Measurements from ENCODE around the gene MMP1.
A peak's percentile ranks its signal among the peaks of the same experiment; 100 is the strongest.

MMP1 gene

DNA sequence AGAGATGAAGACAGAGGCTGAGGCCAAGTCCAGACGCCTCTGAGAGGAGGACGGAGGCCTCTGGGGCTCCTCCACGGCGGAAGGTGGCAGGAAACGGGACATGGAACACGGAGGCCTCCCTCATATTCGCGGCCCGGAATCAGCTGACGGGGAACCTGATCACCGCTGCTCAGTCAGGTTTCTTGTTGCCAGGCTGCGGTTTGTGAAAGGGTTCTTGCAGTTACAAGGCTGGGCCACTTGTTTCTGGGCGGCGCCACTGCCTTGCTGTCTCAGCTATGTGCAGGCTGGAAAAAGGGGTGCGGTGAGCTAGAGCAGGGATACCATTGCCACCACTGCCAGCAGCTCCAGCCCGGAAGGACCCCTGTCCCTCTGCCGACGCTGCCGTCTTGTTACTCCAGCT, 10.0 kb upstream of the MMP1 start:
- TF ChIP-seq, protein P1, sequence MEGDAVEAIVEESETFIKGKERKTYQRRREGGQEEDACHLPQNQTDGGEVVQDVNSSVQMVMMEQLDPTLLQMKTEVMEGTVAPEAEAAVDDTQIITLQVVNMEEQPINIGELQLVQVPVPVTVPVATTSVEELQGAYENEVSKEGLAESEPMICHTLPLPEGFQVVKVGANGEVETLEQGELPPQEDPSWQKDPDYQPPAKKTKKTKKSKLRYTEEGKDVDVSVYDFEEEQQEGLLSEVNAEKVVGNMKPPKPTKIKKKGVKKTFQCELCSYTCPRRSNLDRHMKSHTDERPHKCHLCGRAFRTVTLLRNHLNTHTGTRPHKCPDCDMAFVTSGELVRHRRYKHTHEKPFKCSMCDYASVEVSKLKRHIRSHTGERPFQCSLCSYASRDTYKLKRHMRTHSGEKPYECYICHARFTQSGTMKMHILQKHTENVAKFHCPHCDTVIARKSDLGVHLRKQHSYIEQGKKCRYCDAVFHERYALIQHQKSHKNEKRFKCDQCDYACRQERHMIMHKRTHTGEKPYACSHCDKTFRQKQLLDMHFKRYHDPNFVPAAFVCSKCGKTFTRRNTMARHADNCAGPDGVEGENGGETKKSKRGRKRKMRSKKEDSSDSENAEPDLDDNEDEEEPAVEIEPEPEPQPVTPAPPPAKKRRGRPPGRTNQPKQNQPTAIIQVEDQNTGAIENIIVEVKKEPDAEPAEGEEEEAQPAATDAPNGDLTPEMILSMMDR (IDR thresholded peaks at IDR 0.05; ENCODE audit: insufficient read depth, missing control alignments) = peak; percentile 15
- no peak for FAIRE-seq
- no peak for DNase-seq (ENCODE audit: insufficient read length, low spot score)

DNA sequence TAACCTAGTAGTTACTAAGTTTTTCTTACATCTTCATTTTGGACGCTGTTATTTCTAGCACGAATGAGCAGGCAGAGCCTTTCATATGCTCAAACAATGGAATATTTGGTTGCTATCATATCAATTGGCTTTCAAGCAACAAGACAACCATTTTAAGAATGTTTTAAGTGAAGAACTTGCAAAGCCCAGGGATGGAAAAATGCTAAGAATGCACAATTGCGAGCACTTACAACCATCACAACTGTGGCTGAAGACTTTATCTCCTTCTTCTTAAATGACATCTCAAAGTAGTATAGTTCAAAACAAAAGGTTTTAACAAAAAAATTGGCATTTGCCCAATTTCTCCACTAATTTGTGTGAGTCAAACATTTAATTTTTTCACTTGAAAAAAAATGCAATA, 8.3 kb upstream of the MMP1 start:
- TF ChIP-seq, protein P1 (IDR thresholded peaks at IDR 0.05; ENCODE audit: insufficient read depth, missing control alignments) = no peak
- DNase-seq (ENCODE audit: insufficient read length, low spot score) = no peak
- FAIRE-seq = no peak

DNA sequence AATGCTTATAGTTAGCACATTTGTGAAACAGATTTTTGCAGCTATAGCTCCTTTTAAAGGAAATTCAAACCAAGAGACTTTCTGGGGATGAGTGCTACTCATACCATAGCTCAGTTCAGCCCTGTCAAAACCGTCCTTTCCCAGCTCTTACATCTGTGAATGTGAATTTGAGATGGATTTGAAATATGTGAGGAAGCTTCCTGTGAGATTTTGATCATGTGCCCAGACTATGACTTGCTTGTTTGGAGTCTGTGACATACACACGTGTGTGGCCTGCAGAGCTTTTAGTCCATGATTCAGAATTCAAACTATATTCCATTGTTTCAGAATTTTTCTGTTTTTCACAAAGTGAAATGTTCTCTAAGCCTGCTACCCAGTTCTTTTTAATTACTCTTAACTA, 4.4 kb upstream of the MMP1 start:
- DNase-seq (ENCODE audit: insufficient read length, low spot score) (no peak), FAIRE-seq (no peak)
- TF ChIP-seq, protein P1 (IDR thresholded peaks at IDR 0.05; ENCODE audit: insufficient read depth, missing control alignments) = no peak

DNA sequence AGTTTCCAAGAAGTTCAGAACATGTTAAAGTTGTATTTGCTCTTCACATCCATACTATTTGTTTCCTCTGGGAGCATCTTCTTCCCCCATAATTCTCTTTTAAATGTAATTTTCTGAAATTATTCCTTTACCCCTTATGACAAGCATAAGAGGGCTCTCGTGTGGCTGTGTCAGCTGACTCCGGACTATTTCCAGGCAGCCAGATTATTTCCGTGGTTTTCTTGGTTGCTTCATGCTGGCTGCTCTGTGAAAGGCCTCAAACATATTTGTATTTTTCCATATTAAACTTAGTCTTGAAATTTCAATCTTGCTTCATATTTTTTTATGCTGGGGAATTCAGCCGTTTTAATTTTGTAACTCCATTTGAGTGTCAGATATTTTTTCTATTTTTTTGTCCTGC, 2.8 kb upstream of the MMP1 start:
- FAIRE-seq (no peak), DNase-seq (ENCODE audit: insufficient read length, low spot score) (no peak)

DNA sequence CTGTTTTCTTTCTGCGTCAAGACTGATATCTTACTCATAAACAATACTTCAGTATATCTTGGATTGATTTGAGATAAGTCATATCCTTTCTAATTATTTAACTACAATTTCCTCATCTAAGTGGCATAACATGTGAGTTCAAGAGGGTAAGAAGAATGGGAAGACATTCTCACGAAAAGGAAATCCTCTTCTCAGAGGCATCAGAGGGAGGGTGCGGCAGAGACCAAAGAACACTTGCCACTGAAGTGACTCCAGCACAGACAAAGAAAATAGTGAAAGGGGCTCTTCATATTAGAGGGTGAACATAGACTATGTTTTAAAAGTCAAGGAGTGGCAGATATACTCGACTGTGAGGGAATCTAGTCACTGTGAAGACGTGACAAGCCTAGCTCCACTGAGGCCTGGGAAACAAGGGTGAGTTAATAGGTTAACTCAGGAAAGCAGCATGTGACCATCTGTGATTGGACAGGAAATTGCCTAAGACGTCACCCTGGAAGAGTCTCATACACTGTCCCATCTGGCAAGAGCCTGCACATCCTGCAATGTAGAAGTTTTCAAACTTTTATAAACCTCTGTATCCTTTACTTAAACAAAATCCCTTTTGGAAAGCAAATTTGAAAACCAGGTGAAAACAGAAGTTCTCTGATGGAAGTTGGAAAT, 1.9 kb upstream of the MMP1 start:
- TF ChIP-seq, protein P1 (IDR thresholded peaks at IDR 0.05; ENCODE audit: insufficient read depth, missing control alignments) = no peak
- DNase-seq (ENCODE audit: insufficient read length, low spot score) (no peak), FAIRE-seq (no peak)

More for the DNA sequence above, 2.8 kb upstream of the MMP1 start:
- TF ChIP-seq, protein P1 (IDR thresholded peaks at IDR 0.05; ENCODE audit: insufficient read depth, missing control alignments) = no peak

DNA sequence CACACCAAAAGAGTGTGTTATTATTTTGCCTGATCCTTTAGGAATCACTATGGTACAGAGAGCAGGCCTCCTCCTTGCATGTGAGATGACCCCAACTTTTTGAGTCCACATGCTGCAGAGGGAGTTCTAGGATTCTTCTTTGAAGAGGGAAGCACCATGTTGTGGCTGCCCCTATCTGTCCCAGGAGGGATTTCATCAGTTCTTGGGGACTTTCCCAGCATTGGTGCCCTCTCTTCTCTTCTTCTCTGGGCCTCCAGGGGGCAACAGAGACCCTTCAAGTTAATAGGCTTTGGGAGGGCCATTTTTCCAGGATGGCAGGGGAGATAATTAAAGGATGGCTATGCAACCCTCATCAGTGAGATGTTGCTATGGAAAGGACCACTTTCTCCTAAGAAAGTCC, 3.6 kb downstream of the MMP1 start:
- DNase-seq (ENCODE audit: insufficient read length, low spot score) (no peak), FAIRE-seq (no peak)
- TF ChIP-seq, protein P1 (IDR thresholded peaks at IDR 0.05; ENCODE audit: insufficient read depth, missing control alignments) = peak; percentile 50

DNA sequence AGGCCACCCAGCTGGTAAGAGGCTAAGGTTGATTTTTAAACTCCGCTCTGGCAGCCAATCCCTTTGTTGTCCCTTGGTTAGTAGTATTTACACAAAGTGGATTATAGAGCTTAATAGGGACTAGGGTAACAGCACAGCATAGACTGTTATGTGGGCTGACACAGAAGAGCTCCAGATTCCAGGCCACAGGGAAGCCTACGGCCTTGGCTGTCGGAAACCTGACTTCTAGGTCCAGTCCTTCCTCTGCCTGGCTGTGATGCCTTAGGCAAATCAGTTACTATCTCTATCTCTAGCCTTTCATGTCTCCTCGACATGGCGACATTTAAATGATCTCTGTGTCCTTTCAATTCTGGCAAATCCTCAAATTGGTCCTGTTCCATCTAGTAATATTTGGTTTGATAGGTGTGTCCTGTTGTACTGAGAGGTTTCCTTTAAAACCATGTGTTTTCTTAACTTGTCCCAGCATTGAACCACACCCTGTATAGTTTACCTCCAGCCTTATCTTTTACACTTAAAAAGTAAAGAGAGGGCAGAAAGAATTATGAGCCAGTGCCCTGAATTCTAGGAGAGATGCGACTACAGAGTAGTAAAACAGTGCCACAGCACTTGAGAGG, 4.2 kb downstream of the MMP1 start:
- DNase-seq (ENCODE audit: insufficient read length, low spot score) (no peak), FAIRE-seq (no peak)
- TF ChIP-seq, protein P1 (IDR thresholded peaks at IDR 0.05; ENCODE audit: insufficient read depth, missing control alignments) = no peak

All from D721Med (cell line).